Stimulated activated CD8-positive, alpha-beta memory T cell treated with anti-CD3 and anti-CD28 coated beads, Interleukin-7, amount 100 ng/mL, for 24 hours (primary cell): Measurements from ENCODE around the gene TRDN.
"Not testable (repeated sequence)": the region's sequence is repeated elsewhere in the genome, so short reads cannot be mapped to it uniquely, and the experiment has no call there.

Experiments used
- DNase-seq: peaks from one replicate; pipeline ENCODE4 v3.0.0-alpha.2; 2020; ENCODE audit warnings: low read depth

The TRDN gene

DNA sequence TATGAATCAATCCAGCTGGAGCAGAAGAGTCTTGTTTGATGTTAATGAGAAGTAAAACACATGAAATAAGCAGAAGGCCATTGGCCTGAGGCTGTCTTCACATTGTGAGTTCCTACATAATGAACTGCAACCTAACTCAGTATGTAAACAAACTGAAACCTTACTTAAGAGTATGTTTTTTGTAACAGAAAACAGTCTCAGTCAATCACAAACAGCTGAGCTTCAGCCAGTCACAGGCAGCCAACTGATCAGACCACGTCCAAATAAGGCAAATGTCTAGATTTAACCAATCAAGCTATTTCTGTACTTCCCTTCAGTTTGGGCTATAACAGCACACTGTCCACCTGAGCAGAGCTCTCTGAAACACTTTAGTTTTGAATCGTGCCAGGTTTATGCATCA lies 234.7 kb downstream of the TRDN start:
- DNase-seq = no peak

DNA sequence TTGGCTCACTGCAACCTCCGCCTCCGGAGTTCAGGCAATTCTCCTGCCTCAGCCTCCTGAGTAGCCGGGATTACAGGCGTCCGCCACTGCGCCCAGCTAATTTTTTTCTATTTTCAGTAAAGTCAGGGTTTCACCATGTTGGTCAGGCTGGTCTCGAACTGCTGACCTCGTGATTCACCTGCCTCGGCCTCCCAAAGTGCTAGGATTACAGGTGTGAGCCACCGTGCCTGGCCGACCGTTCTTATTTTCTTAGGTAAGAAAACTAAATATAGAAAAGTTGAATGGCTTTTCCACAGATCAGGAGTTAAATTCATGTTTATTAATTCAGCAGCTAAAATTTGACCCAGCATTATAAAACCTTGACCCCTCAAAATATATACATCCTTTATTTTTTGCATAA lies 238.7 kb downstream of the TRDN start:
- no peak for DNase-seq

DNA sequence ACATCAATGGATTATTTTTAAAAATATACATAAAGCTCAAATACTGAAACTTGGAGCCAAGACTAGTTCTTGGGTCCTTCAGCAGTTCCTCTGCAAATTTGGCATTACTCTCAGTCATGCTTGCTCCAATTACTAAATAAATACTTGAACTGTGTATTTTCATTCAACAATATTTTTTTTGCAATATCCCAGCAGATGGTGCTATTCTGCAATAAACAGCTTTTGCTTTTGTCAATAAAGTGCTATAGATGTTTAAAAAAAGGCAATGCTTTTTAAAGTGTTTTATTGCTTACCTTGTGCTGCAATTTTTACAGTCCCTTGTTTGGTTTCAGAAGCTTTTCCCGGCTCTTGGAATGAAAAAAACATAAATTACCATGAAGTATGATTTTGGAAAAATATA lies 243.4 kb downstream of the TRDN start:
- no peak for DNase-seq

DNA sequence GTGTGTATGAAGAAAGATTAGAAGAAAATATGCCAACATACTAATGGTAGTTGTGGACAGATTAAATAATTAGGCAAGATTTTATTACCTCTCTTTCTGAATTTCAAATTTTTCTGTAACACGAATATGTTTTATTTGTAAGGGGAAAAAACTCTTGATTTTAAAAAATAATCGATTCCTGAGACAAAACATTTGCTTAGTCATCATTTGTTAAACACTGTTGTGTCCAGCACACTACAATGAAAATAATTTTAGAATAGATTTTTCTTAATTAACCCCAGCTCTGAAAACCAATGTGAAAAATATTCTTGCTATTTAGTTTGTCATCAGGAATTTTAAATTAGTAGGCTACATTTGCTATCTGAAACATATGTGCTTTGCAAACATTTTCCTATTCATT lies 253.0 kb downstream of the TRDN start:
- DNase-seq = no peak

DNA sequence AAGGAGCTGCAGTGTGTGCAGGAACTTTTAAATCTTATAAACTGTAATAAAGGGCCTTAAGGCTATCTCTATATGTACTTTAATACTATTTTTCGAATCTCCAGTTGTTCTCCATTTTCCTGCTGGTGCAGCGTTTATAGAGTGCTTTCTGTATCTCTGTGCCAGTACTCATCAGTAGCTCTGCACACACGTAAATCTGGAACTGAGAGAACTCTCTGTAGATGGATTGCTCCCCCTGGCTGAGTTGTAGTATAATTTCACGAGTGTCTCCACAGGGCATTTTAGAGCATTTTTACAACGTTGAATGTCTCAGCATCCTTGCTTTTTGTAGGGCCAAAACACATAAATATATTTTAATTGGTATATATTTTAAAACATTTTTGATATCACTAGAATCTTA lies 256.5 kb downstream of the TRDN start:
- DNase-seq = no peak

DNA sequence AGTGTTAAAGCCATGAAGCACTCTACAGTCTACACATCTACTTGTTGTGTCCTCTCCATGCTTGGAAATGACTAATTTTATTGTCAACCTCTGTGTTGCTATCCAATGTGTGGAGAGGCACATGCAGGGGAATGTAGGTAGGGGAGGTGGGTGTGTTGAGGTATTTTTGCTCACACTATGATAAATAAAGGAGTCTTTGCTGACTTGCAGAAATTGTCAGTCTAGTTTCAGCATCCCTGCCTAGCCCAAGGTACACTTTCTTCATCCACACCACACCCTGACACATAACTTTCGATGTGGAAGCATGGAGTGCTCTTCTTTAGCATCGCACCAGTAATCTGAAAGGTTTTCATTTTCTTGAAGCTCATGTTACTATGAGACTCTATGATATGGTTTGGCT lies 264.0 kb downstream of the TRDN start:
- DNase-seq = no peak

DNA sequence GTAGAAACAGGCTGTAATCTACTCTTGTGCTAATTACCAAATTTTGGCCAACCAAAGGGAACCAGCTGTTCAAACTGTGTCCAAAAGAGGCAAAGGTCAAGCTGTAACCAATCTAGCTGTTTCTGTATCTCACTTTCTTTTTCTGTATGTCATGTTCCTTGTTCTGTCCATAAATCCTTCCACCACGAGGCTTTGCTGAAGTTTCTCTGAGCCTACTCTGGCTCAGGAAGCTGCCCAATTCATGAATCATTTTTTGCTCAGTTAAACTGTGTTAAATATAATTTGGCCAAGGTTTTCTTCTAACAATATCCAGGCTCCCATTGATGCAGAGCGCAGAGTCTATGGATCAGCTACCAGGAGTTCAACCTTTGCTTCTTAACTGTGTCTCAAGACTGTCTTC lies 272.8 kb downstream of the TRDN start:
- DNase-seq = no peak

DNA sequence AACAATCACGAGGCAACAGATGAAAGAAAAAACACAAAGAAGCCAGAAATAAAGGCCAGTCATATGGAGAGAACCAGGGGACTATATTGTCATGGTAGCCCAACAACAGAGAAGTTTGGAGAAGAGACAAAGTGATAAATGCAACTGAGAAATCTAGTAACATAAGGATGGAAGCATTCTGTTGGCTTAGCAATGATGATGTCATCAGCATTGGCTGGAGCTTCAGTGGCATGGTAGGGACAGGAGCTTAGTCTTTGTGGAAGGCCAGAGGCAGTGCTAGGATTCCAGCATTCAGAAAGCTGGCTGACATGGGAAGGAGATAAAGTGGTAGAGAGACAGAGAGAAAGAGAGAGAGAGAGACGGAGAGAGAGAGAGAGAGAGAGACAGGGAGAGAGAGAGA lies 276.4 kb downstream of the TRDN start:
- DNase-seq = no peak

DNA sequence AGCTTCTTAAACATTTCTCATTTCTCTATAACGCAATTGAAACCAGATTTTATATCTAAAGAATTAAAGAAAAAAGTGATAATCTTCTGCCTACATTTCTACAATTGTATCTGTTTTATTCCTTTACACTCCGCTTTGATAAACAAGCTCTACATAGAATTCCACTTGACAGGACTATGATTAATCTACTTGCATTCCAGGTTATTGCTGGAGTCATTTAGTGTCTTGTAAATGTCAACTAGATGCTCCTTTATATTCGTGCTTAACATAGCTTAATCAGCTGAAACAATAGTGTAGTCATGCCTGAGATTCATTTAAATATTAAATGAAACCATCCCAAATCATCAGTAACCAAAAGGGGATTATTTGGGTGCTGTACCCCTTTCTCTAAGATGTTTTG lies 284.0 kb downstream of the TRDN start:
- no peak for DNase-seq

DNA sequence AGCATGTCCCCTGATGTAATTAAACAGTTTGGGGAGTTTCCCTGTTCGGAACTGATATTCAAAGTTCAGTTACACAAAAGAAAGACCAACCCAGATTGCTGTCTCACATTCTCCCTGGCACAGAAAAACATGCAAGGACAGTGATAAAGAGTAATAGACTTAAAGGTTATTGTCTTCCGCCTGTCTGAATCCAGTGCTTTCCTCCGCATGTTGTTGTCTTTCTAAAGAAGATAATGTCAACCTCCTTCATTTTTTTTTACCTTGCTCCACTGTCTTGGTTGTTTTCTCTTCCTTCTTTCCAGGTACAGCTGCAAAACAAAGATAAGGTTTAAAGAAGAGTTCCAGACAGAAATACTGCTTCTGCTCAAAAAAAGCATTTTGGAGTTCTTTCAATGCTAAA lies 284.5 kb downstream of the TRDN start:
- DNase-seq = no peak

DNA sequence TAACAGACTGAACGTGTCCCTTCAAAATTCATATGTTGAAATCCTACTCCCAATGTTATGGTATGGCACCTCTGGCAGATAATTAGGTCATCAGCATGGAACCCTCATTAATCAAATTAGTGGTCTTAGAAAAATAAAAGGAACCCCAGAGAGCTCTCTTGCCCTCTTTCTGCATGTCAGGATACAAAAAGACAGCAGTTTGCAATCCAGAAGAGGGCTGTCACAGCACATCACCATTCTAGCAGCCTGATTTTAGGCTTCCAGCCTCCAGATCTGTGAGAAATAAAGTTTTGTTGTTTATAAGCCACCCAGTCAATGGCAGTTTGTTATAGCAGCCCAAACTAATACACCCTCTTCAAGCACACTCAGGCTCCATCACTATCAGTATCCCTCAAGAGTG lies 292.9 kb downstream of the TRDN start:
- DNase-seq = no peak

DNA sequence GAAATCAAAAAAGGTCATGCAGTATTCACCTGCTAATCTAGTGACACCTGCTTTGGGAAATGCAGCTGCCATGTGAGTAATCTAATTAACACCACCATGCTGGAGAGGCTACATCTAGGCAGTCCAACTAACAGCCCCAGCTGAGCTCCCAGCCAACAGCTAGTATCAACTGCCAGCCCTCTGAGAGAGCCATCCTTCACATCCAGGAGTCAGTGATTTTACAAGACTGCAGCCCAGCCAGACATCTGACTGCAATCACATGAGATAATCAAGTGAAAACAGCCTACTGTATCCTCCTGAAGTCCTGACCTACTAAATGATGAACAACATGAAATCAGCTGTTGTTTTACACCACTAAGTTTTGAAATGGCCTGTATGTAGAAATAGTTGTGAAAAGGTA lies 298.4 kb downstream of the TRDN start:
- DNase-seq = no peak

DNA sequence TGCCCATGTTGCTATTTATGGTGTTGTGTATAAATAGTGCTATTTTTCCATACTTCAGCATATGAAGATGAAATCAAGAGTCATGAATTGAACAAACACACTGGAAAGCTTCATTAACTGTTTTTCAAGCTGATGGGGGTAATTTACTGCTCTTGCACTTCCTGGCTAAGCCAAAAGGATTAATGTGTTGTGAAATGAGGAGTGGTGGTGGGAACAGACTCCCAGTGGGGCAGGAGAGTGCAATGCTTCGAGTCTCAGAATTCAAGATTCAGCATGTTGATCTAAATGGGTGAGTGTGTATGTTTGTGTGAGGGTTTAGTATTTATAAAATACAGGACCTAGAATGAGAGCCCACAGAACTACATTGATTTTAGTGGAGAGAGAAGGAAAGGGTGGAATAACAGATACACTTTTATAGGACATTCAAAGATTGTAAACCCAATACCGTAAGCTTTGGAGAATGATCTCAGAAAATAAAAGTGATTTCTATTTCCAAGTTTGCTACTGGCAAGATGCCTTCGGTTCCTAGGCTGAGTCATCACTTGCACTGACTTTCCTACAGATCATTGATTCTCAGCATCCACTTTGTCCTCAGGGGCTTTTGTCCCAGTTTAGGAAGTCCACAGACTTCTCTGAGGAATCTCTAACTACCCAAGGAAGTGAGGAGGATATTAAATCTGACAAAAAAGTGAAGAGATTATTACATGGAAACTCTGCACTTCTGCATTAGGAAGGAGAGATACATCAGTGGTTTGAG lies 303.6 kb downstream of the TRDN start:
- DNase-seq = no peak

DNA sequence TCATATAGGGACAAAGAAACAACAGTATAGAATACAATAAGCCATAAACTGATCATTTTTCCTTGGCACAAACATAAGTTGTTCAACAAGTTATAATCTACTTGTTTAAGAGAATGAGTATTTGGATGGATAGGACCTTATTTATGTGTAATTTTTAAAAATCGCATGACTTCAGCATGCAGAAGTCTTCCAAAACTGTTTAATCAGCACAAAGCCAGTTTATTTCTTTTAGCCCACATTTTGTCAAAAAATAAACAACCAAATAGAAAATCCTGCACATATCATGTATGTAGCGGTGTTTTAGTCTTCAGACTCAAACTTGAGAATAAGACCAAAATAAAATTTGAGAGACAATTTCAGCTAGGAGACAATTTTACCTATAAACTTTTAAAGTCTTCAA lies 304.7 kb downstream of the TRDN start:
- no peak for DNase-seq

DNA sequence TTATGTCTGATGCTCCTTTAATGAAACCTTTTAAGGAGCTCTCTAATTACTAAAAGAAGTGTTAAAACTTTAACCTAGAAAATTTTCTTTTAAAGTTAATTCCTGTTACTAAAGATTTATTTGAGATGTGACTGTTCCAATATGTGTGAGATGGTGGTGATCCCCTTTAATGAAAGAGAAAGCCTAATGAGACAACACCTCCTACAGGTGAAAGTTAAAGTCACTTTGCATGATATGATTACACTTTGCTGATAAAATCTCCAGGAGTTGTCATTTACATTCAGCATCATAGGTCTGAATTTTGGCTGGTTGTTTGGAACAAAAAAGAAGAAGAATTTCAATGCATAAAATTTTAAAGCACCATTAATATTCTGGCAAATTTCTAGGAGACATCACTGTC lies 307.4 kb downstream of the TRDN start:
- no peak for DNase-seq

DNA sequence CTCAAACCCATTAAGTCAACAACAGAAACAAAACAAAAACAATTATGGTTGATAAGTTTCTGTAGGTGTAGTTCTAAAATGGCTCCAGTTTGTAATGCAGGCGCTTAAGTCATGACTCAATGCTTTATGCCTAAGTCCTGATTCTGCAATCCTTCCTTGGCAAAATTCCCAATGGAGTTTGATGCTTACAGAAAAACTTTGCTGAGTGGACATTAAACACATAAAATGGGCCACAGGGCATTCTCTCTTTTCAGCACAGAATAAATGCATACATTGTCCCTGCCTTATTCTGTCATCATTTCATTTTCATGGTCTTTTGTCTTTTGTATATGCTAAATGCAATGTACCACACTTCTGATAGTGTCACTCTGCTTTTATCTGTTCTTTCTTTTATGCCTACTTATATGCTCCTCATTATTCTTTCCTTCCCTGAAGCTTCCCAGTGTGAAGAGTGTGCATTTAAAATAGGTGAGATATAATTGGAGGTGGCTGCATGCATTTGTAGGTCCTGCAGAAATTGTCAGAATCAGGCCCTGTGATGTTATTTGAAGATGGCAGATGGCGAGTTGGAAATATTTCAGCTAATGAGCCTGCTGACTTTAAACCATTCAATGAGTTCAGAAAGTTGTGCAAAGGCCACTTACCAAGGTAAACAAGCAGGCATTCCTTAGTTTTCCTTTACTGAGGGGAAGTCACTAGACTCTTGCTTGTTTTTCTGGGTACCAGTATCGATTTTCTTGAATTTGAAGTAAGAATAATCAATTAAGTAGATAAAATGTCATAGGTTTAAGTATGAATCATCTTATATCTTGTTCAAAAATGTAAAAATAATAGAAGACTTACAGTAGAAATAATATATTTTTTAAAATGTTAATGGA lies 313.1 kb downstream of the TRDN start:
- no peak for DNase-seq

DNA sequence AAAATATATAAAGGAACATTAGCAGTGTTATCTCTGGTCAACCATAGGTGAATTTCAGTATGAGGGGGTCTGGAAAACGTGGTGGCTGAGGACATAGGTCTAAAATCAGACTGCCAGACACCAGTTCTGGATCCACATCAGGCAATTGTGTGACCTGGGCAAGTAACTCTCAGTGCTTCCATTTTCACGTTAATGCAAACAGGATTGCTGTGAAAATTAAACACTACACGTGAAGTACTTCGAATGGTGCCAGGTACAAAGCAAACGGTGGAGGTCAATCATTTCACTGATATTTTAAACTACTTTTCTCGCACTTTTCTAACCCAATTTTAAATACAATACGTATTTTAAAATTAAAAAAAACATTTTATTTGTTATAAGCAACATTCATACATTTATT lies 315.7 kb downstream of the TRDN start:
- DNase-seq = no peak

DNA sequence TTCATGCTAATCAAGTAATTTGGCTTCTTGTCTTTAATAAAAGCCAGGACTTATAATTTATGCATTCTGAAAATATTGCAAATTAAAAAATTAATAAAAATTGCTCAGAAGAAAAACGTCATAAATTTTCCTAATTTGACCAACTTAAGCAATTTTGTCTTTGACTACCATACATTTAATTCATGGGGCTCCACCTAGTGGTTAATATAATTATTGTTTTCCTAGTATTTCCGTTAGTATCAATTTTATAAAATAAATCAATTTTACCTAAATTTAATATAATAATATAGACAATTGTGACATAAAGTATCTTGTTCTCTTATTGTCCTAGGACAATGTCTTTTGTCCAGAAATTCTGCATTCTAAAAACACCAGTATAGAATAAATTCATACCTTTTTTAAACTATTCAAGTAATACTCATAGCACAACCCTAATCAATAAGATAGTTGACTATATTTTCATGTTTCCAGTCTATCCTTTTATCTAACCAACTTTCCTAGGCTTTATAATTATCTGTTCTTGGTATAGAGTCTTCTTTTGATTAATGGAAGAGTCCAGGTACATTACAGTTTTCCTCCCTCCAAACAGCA lies 319.9 kb downstream of the TRDN start:
- no peak for DNase-seq

DNA sequence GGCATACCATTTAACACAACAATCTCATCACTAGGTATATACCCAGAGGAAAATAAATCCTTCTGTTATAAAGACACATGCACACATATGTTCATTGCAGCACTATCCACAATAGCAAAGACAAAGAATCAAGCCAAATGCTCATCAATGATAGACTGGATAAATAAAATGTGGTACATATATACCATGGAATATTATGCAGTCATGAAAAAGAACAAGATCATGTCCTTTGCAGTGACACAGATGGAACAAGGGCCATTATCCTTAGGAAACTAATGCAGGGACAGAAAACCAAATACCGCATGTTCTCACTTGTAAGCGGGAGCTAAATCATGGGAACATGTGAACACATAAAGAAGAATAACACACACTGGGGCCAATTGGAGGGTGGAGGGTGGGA lies 322.3 kb downstream of the TRDN start:
- not testable (repeated sequence) for DNase-seq

DNA sequence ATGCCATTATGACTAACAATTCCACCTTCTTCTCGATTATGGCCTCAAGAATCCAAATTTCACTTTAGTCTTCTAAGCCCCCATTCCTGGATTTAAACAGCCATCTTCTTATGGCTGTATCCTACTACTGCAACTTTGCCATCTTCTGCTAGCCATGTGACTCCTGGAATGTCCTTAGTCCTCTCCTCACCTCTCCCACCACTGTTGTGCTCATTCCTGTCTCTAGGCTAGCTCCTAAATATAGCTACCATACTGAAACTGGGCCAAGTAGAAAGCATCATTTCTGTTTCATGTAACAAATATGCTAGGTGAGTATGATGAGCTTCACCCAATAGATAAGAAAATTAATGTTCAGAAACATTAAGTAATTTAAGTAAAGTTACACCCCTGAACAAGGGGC lies 327.6 kb downstream of the TRDN start:
- DNase-seq = no peak

DNA sequence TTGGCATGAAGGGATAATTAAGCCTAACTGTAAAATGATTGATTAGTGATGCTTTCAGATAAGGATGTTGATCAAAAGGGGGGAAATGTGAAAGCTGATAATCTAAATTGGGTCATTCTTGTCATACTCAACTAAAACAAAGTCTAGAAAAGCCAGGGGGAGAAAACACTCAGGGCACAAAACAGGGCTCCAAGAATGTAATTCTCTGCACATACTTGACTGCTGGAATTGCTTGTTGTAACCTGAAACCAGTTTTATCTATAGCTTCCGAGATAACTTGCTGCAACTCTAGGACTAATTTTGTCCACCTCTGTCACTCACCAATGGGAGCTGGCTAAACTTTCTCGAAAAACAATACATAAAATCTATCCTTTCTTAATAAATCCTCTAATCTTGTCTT lies 330.4 kb downstream of the TRDN start:
- no peak for DNase-seq

DNA sequence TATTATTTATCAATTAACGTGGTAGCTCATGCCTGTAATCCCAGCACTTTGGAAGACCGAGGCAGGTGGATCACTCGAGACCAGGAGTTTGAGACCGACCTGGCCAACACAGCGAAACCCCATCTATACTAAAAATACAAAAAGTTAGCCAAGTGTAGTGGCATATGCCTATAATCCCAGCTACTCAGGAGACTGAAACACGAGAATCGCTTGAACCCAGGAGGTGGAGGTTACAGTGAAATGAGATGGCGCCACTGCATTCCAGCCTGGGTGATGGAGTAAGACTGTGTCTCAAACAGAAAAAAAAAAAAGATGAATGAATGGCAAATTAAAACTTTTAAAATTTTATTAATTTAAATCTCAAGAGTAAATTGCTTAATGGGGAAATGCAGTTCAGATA lies 341.1 kb downstream of the TRDN start:
- no peak for DNase-seq

DNA sequence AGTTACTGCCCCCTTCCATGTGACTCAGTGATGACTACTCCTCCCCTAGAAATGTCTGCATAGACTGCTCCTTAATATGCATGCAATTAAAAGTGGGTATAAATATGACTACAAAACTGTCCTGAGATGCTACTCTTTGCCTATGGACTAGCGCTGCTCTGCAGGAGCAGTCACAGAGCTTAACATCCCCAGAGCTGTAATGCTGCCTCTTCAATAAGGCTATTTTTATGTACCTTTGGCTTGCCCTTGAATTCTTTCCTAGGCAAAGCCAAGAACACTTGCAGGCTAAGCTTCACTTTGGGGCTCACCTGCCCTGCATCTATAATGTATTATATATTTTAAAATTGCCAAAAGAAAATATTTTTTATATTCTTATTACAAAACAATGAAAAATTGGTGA lies 341.6 kb downstream of the TRDN start:
- no peak for DNase-seq
